Testis (tissue), 2 donors: ENCODE measurements around the gene ADNP2.
"Not testable (repeated sequence)": the region's sequence is repeated elsewhere in the genome, so short reads cannot be mapped to it uniquely, and the experiment has no call there.

ENCODE experiments used
- POLR2A ChIP-seq: fragments of 450-650 bp; IDR thresholded peaks from one replicate; pipeline ENCODE4 v1.6.1; 2017; ENCODE audit warnings: antibody characterized with exemption, mild to moderate bottlenecking, moderate library complexity
- TF ChIP-seq, protein P1 (sequence below), 3 experiments: fragments of 450-650 bp in 2 of 3; fragments of 200-600 bp in 1 of 3; sonication (generic) in 1 of 3; IDR thresholded peaks; one replicate each; pipeline ENCODE4 v1.5.1; 2016 to 2019; ENCODE audit warnings: antibody characterized with exemption in 3 of 3, mild to moderate bottlenecking in 2 of 3, moderate library complexity in 1 of 3

DNA sequence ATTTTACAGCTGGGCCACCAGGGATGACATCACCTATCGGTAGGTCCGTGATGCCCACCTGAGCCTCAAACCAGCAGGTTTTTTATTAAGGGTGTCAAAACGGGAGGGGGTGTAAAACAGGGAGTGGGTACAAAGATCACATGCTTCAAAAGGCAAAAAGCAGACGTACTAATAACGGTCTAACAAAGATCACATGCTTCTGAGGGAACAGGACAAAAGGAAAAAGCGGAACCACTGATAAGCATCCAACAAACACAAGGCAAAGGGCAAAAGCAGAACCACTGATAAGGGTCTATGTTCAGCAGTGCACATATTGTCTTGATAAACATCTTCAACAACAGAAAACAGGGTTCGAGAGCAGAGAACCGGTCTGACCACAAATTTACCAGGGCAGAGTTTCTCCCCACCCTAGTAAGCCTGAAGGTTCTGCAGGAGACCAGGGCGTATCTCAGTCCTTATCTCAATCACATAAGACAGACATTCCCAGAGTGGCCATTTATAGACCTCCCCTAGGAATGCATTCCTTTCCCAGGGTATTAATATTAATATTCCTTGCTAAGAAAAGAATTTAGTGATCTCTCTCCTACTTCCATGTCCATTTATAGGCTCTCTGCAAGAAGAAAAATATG, 55.8 kb downstream of the ADNP2 start:
- TF ChIP-seq, protein P1, sequence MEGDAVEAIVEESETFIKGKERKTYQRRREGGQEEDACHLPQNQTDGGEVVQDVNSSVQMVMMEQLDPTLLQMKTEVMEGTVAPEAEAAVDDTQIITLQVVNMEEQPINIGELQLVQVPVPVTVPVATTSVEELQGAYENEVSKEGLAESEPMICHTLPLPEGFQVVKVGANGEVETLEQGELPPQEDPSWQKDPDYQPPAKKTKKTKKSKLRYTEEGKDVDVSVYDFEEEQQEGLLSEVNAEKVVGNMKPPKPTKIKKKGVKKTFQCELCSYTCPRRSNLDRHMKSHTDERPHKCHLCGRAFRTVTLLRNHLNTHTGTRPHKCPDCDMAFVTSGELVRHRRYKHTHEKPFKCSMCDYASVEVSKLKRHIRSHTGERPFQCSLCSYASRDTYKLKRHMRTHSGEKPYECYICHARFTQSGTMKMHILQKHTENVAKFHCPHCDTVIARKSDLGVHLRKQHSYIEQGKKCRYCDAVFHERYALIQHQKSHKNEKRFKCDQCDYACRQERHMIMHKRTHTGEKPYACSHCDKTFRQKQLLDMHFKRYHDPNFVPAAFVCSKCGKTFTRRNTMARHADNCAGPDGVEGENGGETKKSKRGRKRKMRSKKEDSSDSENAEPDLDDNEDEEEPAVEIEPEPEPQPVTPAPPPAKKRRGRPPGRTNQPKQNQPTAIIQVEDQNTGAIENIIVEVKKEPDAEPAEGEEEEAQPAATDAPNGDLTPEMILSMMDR (IDR thresholded peaks at IDR 0.05) = not testable (repeated sequence)
- not testable (repeated sequence) for TF ChIP-seq POLR2A
